HepG2 (cell line): Measurements from ENCODE around the gene CISH. TPM values are rescaled to one million over a fixed set of nuclear protein-coding genes. Genes with fewer than 3 reads are reported as not detected.

Source experiments
- ATAC-seq: fragments of 200-7000 bp; cut with Tn5 transposase; 3 replicates; pipeline ENCODE4 v1.9.1; 2020; ENCODE audit warnings: mild to moderate bottlenecking, moderate library complexity
- BruUV-seq: library from RNA; stranded (reverse); fragments of 400-500 nt; replicated peaks from 2 replicates; lab custom pipeline; 2021; lab: Mats Ljungman, UMichigan
- CTCF ChIA-PET: fragments of 300-600 bp; formaldehyde crosslinking; extraction: SDS; loops from one replicate; lab custom pipeline; 2021; ENCODE audit warnings: low total read pairs, inconsistent platforms, low intra/inter-chr PET ratio; lab: Yijun Ruan, JAX
- POLR2A ChIA-PET: fragments of 350-600 bp; sonication (Branson Sonifier 250); formaldehyde crosslinking; loops from one replicate; lab custom pipeline; 2020; ENCODE audit warnings: antibody characterized with exemption, inconsistent platforms; lab: Yijun Ruan, JAX
- DNase-seq: peaks from one replicate; pipeline ENCODE4 v3.0.0-alpha.2; 2015; ENCODE audit warnings: low spot score
- FAIRE-seq: peaks from 3 replicates; lab custom pipeline; 2011; peaks lifted over from hg19 to GRCh38; lab: Jason Lieb, UNC
- H2AFZ ChIP-seq: one replicate; pipeline ENCODE4 v1.6.1; 2011; ENCODE audit warnings: low read length, inconsistent platforms
- H3K27ac ChIP-seq: fragments of 300-600 bp; 3 replicates; pipeline ENCODE4 v1.8.0; 2011; ENCODE audit warnings: mixed run types, mild to moderate bottlenecking, mixed read lengths, low read length, inconsistent platforms; ENCODE audit not compliant: insufficient read depth; ENCODE audit errors: extremely low read length
- H3K27me3 ChIP-seq, 2 experiments: fragments of 200-600 bp in 1 of 2; 2 replicates in 1 of 2; 3 replicates in 1 of 2; pipeline versions ENCODE4 v1.6.0 to v1.8.0; 2011; ENCODE audit warnings: low read length in 2 of 2, mild to moderate bottlenecking in 2 of 2, moderate library complexity in 2 of 2, inconsistent platforms in 1 of 2; ENCODE audit not compliant: insufficient read depth in 2 of 2, control insufficient read depth in 1 of 2
- H3K36me3 ChIP-seq, 2 experiments: fragments of 200-600 bp in 1 of 2; replicated peaks in 1 of 2; 2 replicates in 1 of 2; 3 replicates in 1 of 2; pipeline versions ENCODE4 v1.5.1 to v1.8.0; 2011; ENCODE audit warnings: low read length in 2 of 2, inconsistent platforms in 1 of 2; ENCODE audit not compliant: insufficient read depth in 2 of 2, control insufficient read depth in 1 of 2
- H3K4me1 ChIP-seq: 2 replicates; pipeline ENCODE4 v1.5.1; 2012; ENCODE audit warnings: low read length, inconsistent platforms; ENCODE audit not compliant: insufficient read depth
- H3K4me2 ChIP-seq: 2 replicates; pipeline ENCODE4 v1.6.0; 2011; ENCODE audit warnings: low read depth, low read length, inconsistent platforms
- H3K4me3 ChIP-seq, 3 experiments: fragments of 200-600 bp in 1 of 3; sonication (generic), shearing (Covaris generic) in 1 of 3; replicated peaks in 1 of 3; 2 replicates each; pipeline ENCODE4 v1.5.1; 2011 to 2016; ENCODE audit warnings: low read length in 3 of 3, inconsistent platforms in 2 of 3, low read depth in 2 of 3, mild to moderate bottlenecking in 2 of 3, control low read depth in 1 of 3, mixed read lengths in 1 of 3; ENCODE audit not compliant: insufficient read depth in 1 of 3
- H3K79me2 ChIP-seq: one replicate; pipeline ENCODE4 v1.6.1; 2011; ENCODE audit warnings: low read length, inconsistent platforms; ENCODE audit not compliant: insufficient read depth
- H3K9ac ChIP-seq: 2 replicates; pipeline ENCODE4 v1.6.0; 2011; ENCODE audit warnings: mild to moderate bottlenecking, low read depth, low read length, inconsistent platforms; ENCODE audit not compliant: insufficient read depth
- H3K9me3 ChIP-seq: 2 replicates; pipeline ENCODE4 v1.5.1; 2012; ENCODE audit warnings: mild to moderate bottlenecking, low read length
- H4K20me1 ChIP-seq: 2 replicates; pipeline ENCODE4 v1.6.0; 2011; ENCODE audit warnings: inconsistent platforms, mild to moderate bottlenecking, low read length, moderate library complexity; ENCODE audit not compliant: insufficient read depth
- ARHGAP35 ChIP-seq: sonication (generic); formaldehyde crosslinking; IDR thresholded peaks from 2 replicates; pipeline ENCODE4 v1.9.0; 2022; ENCODE audit warnings: mild to moderate bottlenecking, inconsistent platforms, moderate library complexity, missing genetic modification reagents, borderline replicate concordance
- KLF13 ChIP-seq: sonication (generic); formaldehyde crosslinking; IDR thresholded peaks from 2 replicates; pipeline ENCODE4 v1.4.0; 2020; ENCODE audit warnings: mild to moderate bottlenecking, missing genetic modification reagents
- MIXL1 ChIP-seq: IDR thresholded peaks from 2 replicates; pipeline ENCODE4 v1.6.1; 2016
- NONO ChIP-seq, 2 experiments: fragments of 450-650 bp in 1 of 2; sonication (generic) in 1 of 2; formaldehyde crosslinking in 1 of 2; IDR thresholded peaks in 1 of 2; conservative IDR thresholded peaks in 1 of 2; 2 replicates each; pipeline versions ENCODE4 v1.6.1 to v1.8.0; 2017 to 2022; ENCODE audit warnings: mild to moderate bottlenecking in 1 of 2, missing genetic modification reagents in 1 of 2, moderate library complexity in 1 of 2
- PRDM15 ChIP-seq: sonication (generic); formaldehyde crosslinking; IDR thresholded peaks from 2 replicates; pipeline ENCODE4 v1.4.0; 2020; ENCODE audit warnings: missing genetic modification reagents
- TERF1 ChIP-seq: sonication (generic); formaldehyde crosslinking; IDR thresholded peaks from 2 replicates; pipeline ENCODE4 v1.8.0; 2022; ENCODE audit warnings: mild to moderate bottlenecking, missing genetic modification reagents, moderate library complexity
- THAP8 ChIP-seq: sonication (generic); formaldehyde crosslinking; IDR thresholded peaks from 2 replicates; pipeline ENCODE4 v1.5.1; 2020; ENCODE audit warnings: missing genetic modification reagents, mild to moderate bottlenecking, borderline replicate concordance
- TP53 ChIP-seq: sonication (generic); formaldehyde crosslinking; conservative IDR thresholded peaks from 2 replicates; pipeline ENCODE4 v1.4.0; 2020; ENCODE audit warnings: missing genetic modification reagents
- ZBTB3 ChIP-seq: sonication (generic); formaldehyde crosslinking; IDR thresholded peaks from 2 replicates; pipeline ENCODE4 v1.4.0; 2020; ENCODE audit warnings: low read depth, mild to moderate bottlenecking, moderate library complexity, missing genetic modification reagents, borderline replicate concordance
- ZFP36 ChIP-seq: fragments of 150-350 bp; IDR thresholded peaks from 2 replicates; pipeline ENCODE4 v1.6.1; 2018; ENCODE audit warnings: borderline replicate concordance, low read length, low read depth; ENCODE audit not compliant: partially characterized antibody
- ZNF12 ChIP-seq: sonication (generic); formaldehyde crosslinking; IDR thresholded peaks from 2 replicates; pipeline ENCODE4 v1.5.0; 2020; ENCODE audit warnings: missing genetic modification reagents
- ZNF674 ChIP-seq: sonication (generic); formaldehyde crosslinking; IDR thresholded peaks from 2 replicates; pipeline ENCODE4 v1.5.0; 2020; ENCODE audit warnings: low read depth, mild to moderate bottlenecking, missing genetic modification reagents
- ZNF724P ChIP-seq: sonication (generic); formaldehyde crosslinking; IDR thresholded peaks from 2 replicates; pipeline ENCODE4 v1.8.0; 2022; ENCODE audit warnings: missing genetic modification reagents, borderline replicate concordance
- WGBS: methylation state at CpG from one replicate; pipeline ENCODE4 v1.1.6; 2017; ENCODE audit warnings: low lambda C conversion rate; 5-methylcytosine and 5-hydroxymethylcytosine counted together
- in situ Hi-C: cut with HindIII; loops from 2 replicates; pipeline ENCODE4 v1.10.0; 2017; ENCODE audit warnings: low pct_unique_long_range_greater_than_20kb; ENCODE audit not compliant: extremely low pct_ligation_motif_present
- intact Hi-C: fragments of 100-400 bp; cut with micrococcal nuclease; formaldehyde crosslinking; loops from one replicate; pipeline ENCODE4 v1.10.0; 2022; ENCODE audit not compliant: unreplicated experiment
- polyA plus RNA-seq, 8 experiments: library from polyadenylated mRNA; depleted of rRNA in 3 of 8; stranded (reverse) in 7 of 8; unstranded in 1 of 8; fragments of >200 nt; fragmentation: Illumina TruSeq in 4 of 8; extraction: Trizol in 4 of 8; gene quantifications; 2 replicates each; pipeline versions ENCODE4 v1.2.1 to v1.2.3, GENCODE V29; 2011 to 2016; ENCODE audit warnings: low read depth in 4 of 8, missing spikeins in 1 of 8, mixed read lengths in 1 of 8; ENCODE audit not compliant: insufficient read depth in 1 of 8
- total RNA-seq, 5 experiments: library from RNA; depleted of rRNA; stranded (reverse); fragments of >200 nt; fragmentation: Illumina TruSeq; extraction: Trizol; gene quantifications; 2 replicates each; pipeline ENCODE4 v1.2.3, GENCODE V29; 2016; ENCODE audit warnings: low read depth in 1 of 5

CISH gene
- total and polyA plus RNA-seq, 2 of the 13 experiments (the other 11 are each of a cell fraction or from before 2014, with no cell fraction given) = 0.91 to 1.5 TPM

- TF ChIP-seq MIXL1 (CRISPR knock-in tag) (peak; percentile 78), NONO (IDR thresholded peaks at IDR 0.05) (no peak), NONO (CRISPR knock-in tag; conservative IDR thresholded peaks at IDR 0.05) (0 out of 2 replicates have a peak, but pooled peaks have one; percentile 41), ZNF12 (CRISPR knock-in tag) (no peak), ZFP36 (peak; percentile 59), THAP8 (CRISPR knock-in tag) (no peak), ZBTB3 (no peak)
Observed at GRCh38 chr3:50588759-50589433, 22.7 kb downstream of the CISH start (continued).

GRCh38 chr3:50587806-50588758 lies 23.5 kb downstream of the CISH start:
- CTCF ChIA-PET = interaction anchor here (1.0 kb wide), 1 partner anchor 26 kb away, joined by 3 read pairs; no protein-coding TSS in a partner anchor
- ATAC-seq = peak; percentile 55
- TF ChIP-seq KLF13 (peak; percentile 74; the same call in 1 of the 2 replicates), ARHGAP35 (no peak), PRDM15 (CRISPR knock-in tag) (peak; percentile 74), ZNF724P (no peak; the same call in 1 of the 2 replicates), TP53 (0 out of 2 replicates have a peak, but pooled peaks have one; percentile 32), ZNF674 (CRISPR knock-in tag) (no peak), TERF1 (CRISPR knock-in tag) (no peak)

More at GRCh38 chr3:50587806-50588758, 23.5 kb downstream of the CISH start:
- H3K4me2 ChIP-seq = peak overlapping the region; percentile 79
- intact Hi-C loops = loop anchor here (2.0 kb wide), 1 partner anchor 15 kb away; no protein-coding TSS in a partner anchor
- peak overlapping the region in 2 of 3 experiments; percentile 21 to 49; a peak in 3 of 6 replicates for H3K4me3 ChIP-seq
- BruUV-seq = no TSS peak
- in situ Hi-C loops = no loop called here
- no peak overlapping the region for H2AFZ ChIP-seq
- no peaks in the 10 kb centered on the region for H3K79me2 ChIP-seq
- no peaks in the 10 kb centered on the region for H4K20me1 ChIP-seq
- 33% methylated on average over 14 of the region's 17 CpGs for WGBS
- H3K9ac ChIP-seq = peak overlapping the region; percentile 79
- FAIRE-seq = peak; percentile 52
- POLR2A ChIA-PET = interaction anchor here (0.9 to 5.7 kb wide), 11 partner anchors 9 to 251 kb away, joined by 3 to 176 read pairs (median 7); partner anchors contain the start of genes CISH and HEMK1
- H3K36me3 ChIP-seq = no peaks in the 10 kb centered on the region
- H3K9me3 ChIP-seq = no peaks in the 10 kb centered on the region
- DNase-seq = peak; percentile 57
- H3K27ac ChIP-seq = peak overlapping the region; percentile 99
- peaks cover 100% of the 10 kb centered on the region for H3K4me1 ChIP-seq
- H3K27me3 ChIP-seq = no peaks in the 10 kb centered on the region; a peak in 1 of 5 replicates
